HepG2 (cell line): Measurements from ENCODE around the gene CCDC170. TPM values are rescaled to one million over a fixed set of nuclear protein-coding genes. Genes with fewer than 3 reads are reported as not detected.

ENCODE experiments used
- ATF7-NPFF ChIP-seq: sonication (generic); formaldehyde crosslinking; IDR thresholded peaks from 2 replicates; pipeline ENCODE4 v1.8.1; 2023; ENCODE audit warnings: mild to moderate bottlenecking, low read depth, missing genetic modification reagents, moderate library complexity
- DMAP1 ChIP-seq: IDR thresholded peaks from 2 replicates; pipeline ENCODE4 v1.6.1; 2016
- HIVEP1 ChIP-seq: sonication (generic); formaldehyde crosslinking; IDR thresholded peaks from 2 replicates; pipeline ENCODE4 v1.4.0; 2020; ENCODE audit warnings: mild to moderate bottlenecking, missing genetic modification reagents
- HNF4G ChIP-seq, 2 experiments: sonication (generic) in 1 of 2; formaldehyde crosslinking in 1 of 2; IDR thresholded peaks; 2 replicates each; pipeline versions ENCODE4 v1.4.0 to v1.6.1; 2011 to 2020; ENCODE audit warnings: borderline replicate concordance in 2 of 2, low read depth in 2 of 2, mild to moderate bottlenecking in 2 of 2, low read length in 1 of 2, missing genetic modification reagents in 1 of 2, moderate library complexity in 1 of 2
- KDM4B ChIP-seq: sonication (generic); formaldehyde crosslinking; IDR thresholded peaks from 2 replicates; pipeline ENCODE4 v1.4.0; 2020; ENCODE audit warnings: missing genetic modification reagents
- PATZ1 ChIP-seq: sonication (generic); formaldehyde crosslinking; IDR thresholded peaks from 2 replicates; pipeline ENCODE4 v1.4.0; 2020; ENCODE audit warnings: missing genetic modification reagents
- PAXIP1 ChIP-seq: sonication (generic); formaldehyde crosslinking; conservative IDR thresholded peaks from 2 replicates; pipeline ENCODE4 v1.4.0; 2020; ENCODE audit warnings: mild to moderate bottlenecking, missing genetic modification reagents, moderate library complexity
- SNAI1 ChIP-seq: sonication (generic); formaldehyde crosslinking; IDR thresholded peaks from 2 replicates; pipeline ENCODE4 v1.5.0; 2020; ENCODE audit warnings: mild to moderate bottlenecking, missing genetic modification reagents, borderline replicate concordance
- ZFP36 ChIP-seq: fragments of 150-350 bp; IDR thresholded peaks from 2 replicates; pipeline ENCODE4 v1.6.1; 2018; ENCODE audit warnings: borderline replicate concordance, low read length, low read depth; ENCODE audit not compliant: partially characterized antibody
- ZHX2 ChIP-seq, 2 experiments: sonication (generic) in 1 of 2; formaldehyde crosslinking in 1 of 2; IDR thresholded peaks; 2 replicates each; pipeline versions ENCODE4 v1.6.1 to v1.9.0; 2014 to 2022; ENCODE audit warnings: antibody characterized with exemption in 1 of 2, borderline replicate concordance in 1 of 2, inconsistent platforms in 1 of 2, low read depth in 1 of 2, missing genetic modification reagents in 1 of 2
- ZNF605 ChIP-seq: sonication (generic); formaldehyde crosslinking; IDR thresholded peaks from 2 replicates; pipeline ENCODE4 v1.8.0; 2022; ENCODE audit warnings: mild to moderate bottlenecking, missing genetic modification reagents
- ZNF670 ChIP-seq: sonication (generic); formaldehyde crosslinking; IDR thresholded peaks from 2 replicates; pipeline ENCODE4 v1.8.0; 2022; ENCODE audit warnings: mild to moderate bottlenecking, missing genetic modification reagents, borderline replicate concordance
- polyA plus RNA-seq, 8 experiments: library from polyadenylated mRNA; depleted of rRNA in 3 of 8; stranded (reverse) in 7 of 8; unstranded in 1 of 8; fragments of >200 nt; fragmentation: Illumina TruSeq in 4 of 8; extraction: Trizol in 4 of 8; gene quantifications; 2 replicates each; pipeline versions ENCODE4 v1.2.1 to v1.2.3, GENCODE V29; 2011 to 2016; ENCODE audit warnings: low read depth in 4 of 8, missing spikeins in 1 of 8, mixed read lengths in 1 of 8; ENCODE audit not compliant: insufficient read depth in 1 of 8
- total RNA-seq, 5 experiments: library from RNA; depleted of rRNA; stranded (reverse); fragments of >200 nt; fragmentation: Illumina TruSeq; extraction: Trizol; gene quantifications; 2 replicates each; pipeline ENCODE4 v1.2.3, GENCODE V29; 2016; ENCODE audit warnings: low read depth in 1 of 5
- TF ChIP-seq, protein P1 (sequence below): IDR thresholded peaks from 2 replicates; pipeline ENCODE4 v1.6.1; 2016
- TF ChIP-seq, protein P2 (sequence below): sonication (generic); IDR thresholded peaks from 2 replicates; pipeline ENCODE4 v1.6.1; 2016; ENCODE audit warnings: low read depth, borderline replicate concordance

CCDC170 gene
- total and polyA plus RNA-seq, 2 of the 13 experiments (the other 11 are each of a cell fraction or from before 2014, with no cell fraction given): 0.90 to 5.1 TPM

- TF ChIP-seq, protein P1, sequence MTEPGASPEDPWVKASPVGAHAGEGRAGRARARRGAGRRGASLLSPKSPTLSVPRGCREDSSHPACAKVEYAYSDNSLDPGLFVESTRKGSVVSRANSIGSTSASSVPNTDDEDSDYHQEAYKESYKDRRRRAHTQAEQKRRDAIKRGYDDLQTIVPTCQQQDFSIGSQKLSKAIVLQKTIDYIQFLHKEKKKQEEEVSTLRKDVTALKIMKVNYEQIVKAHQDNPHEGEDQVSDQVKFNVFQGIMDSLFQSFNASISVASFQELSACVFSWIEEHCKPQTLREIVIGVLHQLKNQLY (CRISPR knock-in tag): 0 out of 2 replicates have a peak, but pooled peaks have one; percentile 10
- TF ChIP-seq HIVEP1 (CRISPR knock-in tag) (0 out of 2 replicates have a peak, but pooled peaks have one; percentile 10), SNAI1 (no peak), ZNF605 (no peak), ZHX2 (IDR thresholded peaks at IDR 0.05; ENCODE audit: low read depth) (no peak), ZHX2 (CRISPR knock-in tag; IDR thresholded peaks at IDR 0.05; ENCODE audit: borderline replicate concordance) (no peak), KDM4B (no peak), ZFP36 (no peak), HNF4G (IDR thresholded peaks at IDR 0.05; ENCODE audit: borderline replicate concordance, low read depth, low read length) (no peak), HNF4G (CRISPR knock-in tag; IDR thresholded peaks at IDR 0.05; ENCODE audit: borderline replicate concordance, low read depth) (peak; percentile 73), PATZ1 (CRISPR knock-in tag) (0 out of 2 replicates have a peak, but pooled peaks have one; percentile 4), PAXIP1 (peak; percentile 34; the same call in 1 of the 2 replicates), DMAP1 (CRISPR knock-in tag) (peak; percentile 54; the same call in 1 of the 2 replicates), ATF7-NPFF (CRISPR knock-in tag) (peak; percentile 90; the same call in 1 of the 2 replicates), ZNF670 (CRISPR knock-in tag) (no peak)
- TF ChIP-seq, protein P2, sequence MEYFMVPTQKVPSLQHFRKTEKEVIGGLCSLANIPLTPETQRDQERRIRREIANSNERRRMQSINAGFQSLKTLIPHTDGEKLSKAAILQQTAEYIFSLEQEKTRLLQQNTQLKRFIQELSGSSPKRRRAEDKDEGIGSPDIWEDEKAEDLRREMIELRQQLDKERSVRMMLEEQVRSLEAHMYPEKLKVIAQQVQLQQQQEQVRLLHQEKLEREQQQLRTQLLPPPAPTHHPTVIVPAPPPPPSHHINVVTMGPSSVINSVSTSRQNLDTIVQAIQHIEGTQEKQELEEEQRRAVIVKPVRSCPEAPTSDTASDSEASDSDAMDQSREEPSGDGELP: 0 out of 2 replicates have a peak, but pooled peaks have one; percentile 8
Observed at GRCh38 chr6:151493804-151494234, at the start of gene CCDC170 (continued).
